ENCODE results near the gene INSIG1.

- TF ChIP-seq CTCF (IDR thresholded peaks at IDR 0.05; ENCODE audit: borderline replicate concordance, extremely low read depth, low read length, poor library complexity, severe bottlenecking) (no peak), EZH2 (IDR thresholded peaks at IDR 0.05; ENCODE audit: borderline replicate concordance, low read depth, low read length, severe bottlenecking) (no peak)
Observed at GRCh38 chr7:155251831-155252230, 45.8 kb upstream of the INSIG1 start.

All from DND-41 (cell line).